Measurements from ENCODE around the gene SOX12. TPM values are rescaled to one million over a fixed set of nuclear protein-coding genes. Genes with fewer than 3 reads are reported as not detected.

The SOX12 gene
- polyA plus RNA-seq, 1 donor (not counting 4 experiments of a cell fraction or from before 2014, with no cell fraction given) = 1.9 TPM

DNA sequence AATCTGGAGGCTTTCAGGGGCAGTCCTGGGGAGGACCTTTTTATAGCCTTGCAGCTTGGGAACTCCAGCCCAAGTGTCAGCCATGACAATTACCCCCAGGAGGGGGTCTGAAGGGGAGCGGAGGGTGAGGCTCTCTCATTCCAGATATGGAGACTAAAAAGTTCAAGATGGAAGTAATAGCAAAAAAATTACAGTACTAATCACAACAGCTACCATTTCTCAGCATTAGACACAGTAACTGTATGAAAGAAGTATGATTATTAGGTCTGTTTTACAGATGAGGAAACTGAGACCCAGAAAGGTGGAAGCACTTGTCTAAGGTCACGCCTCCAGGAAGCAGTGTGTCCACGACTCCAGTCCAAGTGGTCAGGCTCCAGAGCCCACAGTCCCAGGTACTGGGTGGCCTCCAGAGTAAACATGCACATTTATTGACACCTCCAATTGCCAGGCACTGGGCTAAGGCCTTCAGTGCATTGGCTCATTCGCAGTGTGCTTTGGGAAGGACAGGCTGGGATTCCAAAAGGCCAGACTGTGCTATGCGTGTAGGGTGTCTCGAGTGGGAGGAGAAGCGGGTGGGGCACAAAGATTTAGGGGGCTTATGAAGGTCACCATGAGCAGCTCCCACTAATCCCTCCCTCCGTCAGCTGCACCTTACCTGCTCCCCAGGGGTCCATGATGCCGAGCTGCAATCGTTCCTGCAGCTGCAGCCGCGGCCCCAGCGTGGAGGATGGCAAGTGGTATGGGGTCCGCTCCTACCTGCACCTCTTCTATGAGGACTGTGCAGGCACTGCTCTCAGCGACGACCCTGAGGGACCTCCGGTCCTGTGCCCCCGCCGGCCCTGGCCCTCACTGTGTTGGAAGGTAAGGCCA, 23.9 kb downstream of the SOX12 start:
- dilution Hi-C loops (cut with MboI; ENCODE audit: extremely low pct_ligation_motif_present, low sequenced_read_pairs) = no loop called here
- Histone ChIP-seq H3K4me2 (ENCODE audit: control insufficient read depth, extremely low read depth, insufficient read depth, low read depth, low read length) (no peak overlapping the region), H3K27ac (ENCODE audit: control insufficient read depth, insufficient read depth, low read length) (no peak overlapping the region), H3K9me3 (ENCODE audit: control insufficient read depth, low read depth, low read length) (no peaks in the 10 kb centered on the region), H2AFZ (ENCODE audit: control insufficient read depth, low read length) (no peak overlapping the region), H3K36me3 (ENCODE audit: control insufficient read depth in 2 of 2, extremely low read depth in 1 of 2, insufficient read depth in 2 of 2, low read length in 2 of 2) (no peaks in the 10 kb centered on the region), H3K9me1 (ENCODE audit: control insufficient read depth, extremely low read depth, insufficient read depth, low read length) (no peaks in the 10 kb centered on the region), H3K4me3 (ENCODE audit: control insufficient read depth in 2 of 3, extremely low read depth in 1 of 3, insufficient read depth in 2 of 3, low read depth in 1 of 3, low read length in 3 of 3) (no peak overlapping the region), H3K9ac (ENCODE audit: control insufficient read depth, extremely low read depth, insufficient read depth, low read length) (no peak overlapping the region), H3K27me3 (ENCODE audit: control insufficient read depth, extremely low read depth, insufficient read depth, low read length) (no peaks in the 10 kb centered on the region), H3K4me1 (ENCODE audit: control insufficient read depth, extremely low read depth, insufficient read depth, low read length) (no peaks in the 10 kb centered on the region), H4K20me1 (ENCODE audit: control insufficient read depth, extremely low read depth, insufficient read depth, low read length) (no peaks in the 10 kb centered on the region), H3K79me2 (ENCODE audit: control insufficient read depth, insufficient read depth, low read length) (no peaks in the 10 kb centered on the region)
- DNase-seq (ENCODE audit: low read depth, low spot score) = no peak
- no peak for TF ChIP-seq EZH2 (IDR thresholded peaks at IDR 0.05; ENCODE audit: low read length)
- TF ChIP-seq, protein P1, sequence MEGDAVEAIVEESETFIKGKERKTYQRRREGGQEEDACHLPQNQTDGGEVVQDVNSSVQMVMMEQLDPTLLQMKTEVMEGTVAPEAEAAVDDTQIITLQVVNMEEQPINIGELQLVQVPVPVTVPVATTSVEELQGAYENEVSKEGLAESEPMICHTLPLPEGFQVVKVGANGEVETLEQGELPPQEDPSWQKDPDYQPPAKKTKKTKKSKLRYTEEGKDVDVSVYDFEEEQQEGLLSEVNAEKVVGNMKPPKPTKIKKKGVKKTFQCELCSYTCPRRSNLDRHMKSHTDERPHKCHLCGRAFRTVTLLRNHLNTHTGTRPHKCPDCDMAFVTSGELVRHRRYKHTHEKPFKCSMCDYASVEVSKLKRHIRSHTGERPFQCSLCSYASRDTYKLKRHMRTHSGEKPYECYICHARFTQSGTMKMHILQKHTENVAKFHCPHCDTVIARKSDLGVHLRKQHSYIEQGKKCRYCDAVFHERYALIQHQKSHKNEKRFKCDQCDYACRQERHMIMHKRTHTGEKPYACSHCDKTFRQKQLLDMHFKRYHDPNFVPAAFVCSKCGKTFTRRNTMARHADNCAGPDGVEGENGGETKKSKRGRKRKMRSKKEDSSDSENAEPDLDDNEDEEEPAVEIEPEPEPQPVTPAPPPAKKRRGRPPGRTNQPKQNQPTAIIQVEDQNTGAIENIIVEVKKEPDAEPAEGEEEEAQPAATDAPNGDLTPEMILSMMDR (optimal IDR thresholded peaks at IDR 0.05 in 1 of 3, IDR thresholded peaks at IDR 0.05 in 1 of 3, conservative IDR thresholded peaks at IDR 0.05 in 1 of 3; ENCODE audit: extremely low read depth in 1 of 3, insufficient read depth in 2 of 3, low read length in 3 of 3) = no peak
- FAIRE-seq = no peak

DNA sequence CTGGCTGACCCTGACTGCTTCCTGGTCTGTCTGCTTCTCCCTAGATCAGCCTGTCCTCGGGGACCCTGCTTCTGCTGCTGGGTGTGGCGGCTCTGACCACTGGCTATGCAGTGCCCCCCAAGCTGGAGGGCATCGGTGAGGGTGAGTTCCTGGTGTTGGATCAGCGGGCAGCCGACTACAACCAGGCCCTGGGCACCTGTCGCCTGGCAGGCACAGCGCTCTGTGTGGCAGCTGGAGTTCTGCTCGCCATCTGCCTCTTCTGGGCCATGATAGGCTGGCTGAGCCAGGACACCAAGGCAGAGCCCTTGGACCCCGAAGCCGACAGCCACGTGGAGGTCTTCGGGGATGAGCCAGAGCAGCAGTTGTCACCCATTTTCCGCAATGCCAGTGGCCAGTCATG, 27.8 kb downstream of the SOX12 start:
- Histone ChIP-seq H3K27ac (ENCODE audit: control insufficient read depth, insufficient read depth, low read length) (no peak overlapping the region), H2AFZ (ENCODE audit: control insufficient read depth, low read length) (no peak overlapping the region), H3K4me3 (ENCODE audit: control insufficient read depth in 2 of 3, extremely low read depth in 1 of 3, insufficient read depth in 2 of 3, low read depth in 1 of 3, low read length in 3 of 3) (no peak overlapping the region), H3K9me3 (ENCODE audit: control insufficient read depth, low read depth, low read length) (no peaks in the 10 kb centered on the region), H3K4me1 (ENCODE audit: control insufficient read depth, extremely low read depth, insufficient read depth, low read length) (no peaks in the 10 kb centered on the region), H3K4me2 (ENCODE audit: control insufficient read depth, extremely low read depth, insufficient read depth, low read depth, low read length) (no peak overlapping the region), H3K36me3 (ENCODE audit: control insufficient read depth in 2 of 2, extremely low read depth in 1 of 2, insufficient read depth in 2 of 2, low read length in 2 of 2) (no peaks in the 10 kb centered on the region), H3K27me3 (ENCODE audit: control insufficient read depth, extremely low read depth, insufficient read depth, low read length) (no peaks in the 10 kb centered on the region), H3K9ac (ENCODE audit: control insufficient read depth, extremely low read depth, insufficient read depth, low read length) (no peak overlapping the region), H4K20me1 (ENCODE audit: control insufficient read depth, extremely low read depth, insufficient read depth, low read length) (no peaks in the 10 kb centered on the region), H3K9me1 (ENCODE audit: control insufficient read depth, extremely low read depth, insufficient read depth, low read length) (no peaks in the 10 kb centered on the region), H3K79me2 (ENCODE audit: control insufficient read depth, insufficient read depth, low read length) (no peaks in the 10 kb centered on the region)
- TF ChIP-seq, protein P1 (optimal IDR thresholded peaks at IDR 0.05 in 1 of 3, IDR thresholded peaks at IDR 0.05 in 1 of 3, conservative IDR thresholded peaks at IDR 0.05 in 1 of 3; ENCODE audit: extremely low read depth in 1 of 3, insufficient read depth in 2 of 3, low read length in 3 of 3) = no peak
- TF ChIP-seq EZH2 (IDR thresholded peaks at IDR 0.05; ENCODE audit: low read length) = no peak
- dilution Hi-C loops (cut with MboI; ENCODE audit: extremely low pct_ligation_motif_present, low sequenced_read_pairs) = no loop called here
- DNase-seq (ENCODE audit: low read depth, low spot score) = no peak
- FAIRE-seq = no peak
